Stimulated activated CD4-positive, alpha-beta T cell treated with anti-CD3 and anti-CD28 coated beads, TNF-alpha, amount 100 ng/mL, for 1 hour (primary cell): ENCODE measurements around the gene PPP3CB.
A peak's percentile ranks its signal among the peaks of the same experiment; 100 is the strongest.

Experiments
- DNase-seq, 3 donors: peaks; one replicate each; pipeline ENCODE4 v3.0.0-alpha.2; 2020; ENCODE audit warnings: low read depth in 3 of 3, low spot score in 1 of 3

PPP3CB gene

DNA sequence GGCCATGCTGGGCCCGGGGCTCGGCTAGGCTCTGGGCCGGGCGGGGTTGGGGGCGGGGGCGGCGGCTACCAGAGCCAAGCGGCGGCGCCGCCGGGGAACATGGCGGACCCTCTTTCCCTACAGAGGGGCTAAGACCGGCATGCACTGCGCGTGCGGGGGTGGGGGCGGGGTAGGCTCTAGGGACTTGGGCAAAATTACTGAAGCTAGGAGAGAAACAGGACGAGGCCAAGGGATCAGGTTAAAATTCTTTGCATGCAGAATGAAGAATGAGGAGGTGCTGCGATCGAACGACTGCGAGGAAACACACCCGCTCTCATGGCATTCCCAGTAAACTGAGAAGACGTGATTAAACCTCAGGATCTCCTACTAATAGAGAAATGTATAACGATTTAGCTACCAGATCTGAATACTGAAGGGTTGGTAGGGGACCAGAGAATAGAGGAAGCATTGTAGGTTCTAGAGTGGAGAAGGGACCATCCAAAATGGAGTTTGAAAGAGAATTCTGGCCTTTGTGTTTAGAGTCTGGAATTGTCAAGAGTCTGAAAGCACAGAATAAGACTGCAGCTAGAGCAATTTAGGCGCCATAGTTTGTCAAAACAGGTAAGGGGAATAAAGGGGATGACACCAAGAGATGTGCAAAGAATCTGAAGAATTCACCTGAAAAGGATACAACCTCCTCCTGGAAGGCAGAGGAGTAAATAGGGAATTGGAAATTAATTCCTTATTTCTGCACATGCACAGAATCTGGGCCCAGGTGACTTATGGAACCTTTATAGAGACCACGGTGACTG, at the start of gene PPP3CB:
Gene PPP3CB (minus strand): TSS at position 141 of the 791 bp plus-strand sequence. CDS start 135 bp downstream, at position 6.
- peak; percentile 73 to 82 (median 75) for DNase-seq

DNA sequence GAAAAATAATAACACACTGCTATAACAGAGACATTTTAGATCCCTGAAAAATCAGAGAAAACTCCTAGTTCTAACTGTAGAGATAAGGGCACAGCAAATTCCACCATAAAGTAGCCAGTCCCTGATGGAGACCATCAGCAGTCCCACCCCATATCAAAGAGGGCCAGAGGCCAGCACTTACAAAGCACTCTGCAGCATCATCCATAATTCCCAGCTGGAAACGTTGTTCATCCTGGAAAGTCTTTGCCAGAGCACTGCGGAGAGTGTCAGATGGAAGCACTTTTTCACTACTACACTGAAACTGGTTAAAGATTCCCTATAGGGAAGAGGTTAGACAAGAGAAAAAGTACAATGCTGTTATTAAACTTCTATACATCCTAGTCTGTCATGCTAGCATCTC, 49.5 kb upstream of the PPP3CB start:
- no peak for DNase-seq

DNA sequence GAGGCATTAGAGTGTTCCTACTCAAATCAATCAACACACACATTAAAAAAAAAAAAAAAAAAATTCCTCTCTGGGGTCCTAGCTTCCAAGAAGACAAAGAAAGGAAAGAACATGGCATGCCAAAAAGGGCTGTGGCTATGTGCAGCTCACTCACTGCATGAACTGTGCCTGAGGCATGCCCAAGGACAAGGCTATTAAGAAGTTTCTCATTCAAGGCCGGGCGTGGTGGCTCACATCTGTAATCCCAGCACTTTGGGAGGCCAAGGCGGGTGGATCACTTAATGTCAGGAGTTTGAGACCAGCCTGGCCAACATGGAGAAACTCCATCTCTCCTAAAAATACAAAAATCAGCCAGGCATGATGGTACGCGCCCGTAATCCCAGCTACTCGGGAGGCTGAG, 41.9 kb upstream of the PPP3CB start:
- DNase-seq, result no peak

GRCh38 chr10:73537288-73537687, 41.5 kb upstream of the PPP3CB start:
- no peak for DNase-seq

- DNase-seq, result no peak
Observed at GRCh38 chr10:73534857-73535256, 39.0 kb upstream of the PPP3CB start.

- DNase-seq, result peak in 2 of 3 donors; percentile 4 to 7
Observed at GRCh38 chr10:73529089-73529832, 33.4 kb upstream of the PPP3CB start.

DNA sequence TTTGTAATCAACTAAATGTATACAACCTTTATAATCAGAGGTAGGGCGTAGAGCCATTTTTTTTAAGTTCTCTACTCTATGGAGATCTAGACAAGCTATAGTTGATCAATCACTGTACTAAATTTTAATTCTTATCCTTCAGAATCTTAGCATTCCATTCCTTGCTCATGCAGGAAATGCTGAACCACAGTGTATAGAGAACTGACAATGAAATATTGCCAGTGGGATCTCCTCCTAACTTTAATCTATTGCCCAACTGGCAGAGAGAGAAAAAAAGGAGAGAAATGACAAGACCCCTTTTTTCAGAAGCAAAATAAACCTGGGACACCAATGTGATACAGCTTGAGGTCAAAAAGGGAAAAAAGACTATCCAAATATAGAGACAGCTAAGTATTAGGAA, 26.4 kb upstream of the PPP3CB start:
- no peak for DNase-seq

- no peak for DNase-seq
Observed at GRCh38 chr10:73519336-73519735, 23.5 kb upstream of the PPP3CB start.

- DNase-seq, result no peak
Observed at GRCh38 chr10:73517166-73517888, 21.5 kb upstream of the PPP3CB start.

DNA sequence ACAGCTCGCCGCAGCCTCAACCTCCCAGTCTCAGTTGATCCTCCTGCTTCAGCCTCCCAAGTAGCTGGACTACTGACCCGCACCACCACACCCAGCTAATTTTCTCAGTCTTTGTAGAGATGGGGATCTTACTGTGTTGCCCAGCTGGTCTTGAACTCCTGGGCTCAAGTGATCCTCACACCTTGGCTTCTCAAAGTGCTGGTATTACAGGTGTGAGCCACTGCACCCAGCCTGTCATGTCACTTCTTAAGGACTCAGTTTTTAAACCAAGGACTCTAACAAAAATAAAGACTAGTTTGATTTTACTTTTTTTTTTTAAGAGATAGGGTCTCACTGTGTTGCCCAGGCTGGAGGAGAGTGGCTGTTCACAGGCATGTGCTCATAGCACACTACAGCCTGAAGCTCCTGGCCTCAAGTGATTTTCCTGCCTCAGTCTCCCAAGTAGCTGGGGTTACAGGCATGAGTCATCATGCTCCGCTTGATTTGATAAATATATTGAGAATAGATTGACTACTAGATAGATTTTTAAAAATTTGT, 16.5 kb upstream of the PPP3CB start:
- no peak for DNase-seq

DNA sequence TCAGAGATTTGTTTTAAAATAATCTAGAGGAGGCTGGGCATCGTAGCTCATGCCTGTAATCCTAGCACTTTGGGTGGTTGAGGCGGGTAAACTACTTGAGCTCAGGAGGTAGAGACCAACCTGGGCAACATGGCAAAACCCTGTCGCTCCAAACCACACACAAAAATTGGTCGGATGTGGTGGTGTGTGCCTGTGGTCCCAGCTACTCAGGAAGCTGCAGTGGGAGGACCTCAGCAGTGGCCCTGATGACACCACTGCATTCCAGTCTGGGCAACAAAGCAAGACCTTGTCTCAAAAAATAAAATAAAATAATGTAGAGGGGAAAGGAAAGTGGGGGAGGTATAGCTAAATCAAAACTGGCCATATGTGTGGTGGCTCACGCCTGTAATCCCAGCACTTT, 13.9 kb upstream of the PPP3CB start:
- DNase-seq, result no peak

DNA sequence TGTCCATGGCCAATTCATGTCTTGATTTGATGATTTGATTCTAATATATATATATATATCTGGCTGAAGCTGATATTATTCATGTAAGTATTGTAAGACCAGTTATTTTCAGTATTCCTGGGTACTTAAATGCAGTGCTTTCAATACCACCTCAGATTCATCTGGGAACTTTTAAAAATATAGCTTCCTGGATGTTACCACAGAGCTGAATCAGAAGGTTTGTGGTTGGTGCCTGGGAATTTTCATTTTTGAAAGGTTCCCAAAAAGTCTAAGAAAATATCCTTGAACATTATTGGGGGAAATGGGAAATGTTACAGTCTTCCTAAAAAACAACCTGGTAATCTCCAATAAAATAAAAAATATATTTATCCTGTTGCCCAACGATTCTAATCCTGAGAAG, 10.7 kb upstream of the PPP3CB start:
- DNase-seq, result no peak

GRCh38 chr10:73506074-73506473, 10.2 kb upstream of the PPP3CB start:
- no peak for DNase-seq

DNA sequence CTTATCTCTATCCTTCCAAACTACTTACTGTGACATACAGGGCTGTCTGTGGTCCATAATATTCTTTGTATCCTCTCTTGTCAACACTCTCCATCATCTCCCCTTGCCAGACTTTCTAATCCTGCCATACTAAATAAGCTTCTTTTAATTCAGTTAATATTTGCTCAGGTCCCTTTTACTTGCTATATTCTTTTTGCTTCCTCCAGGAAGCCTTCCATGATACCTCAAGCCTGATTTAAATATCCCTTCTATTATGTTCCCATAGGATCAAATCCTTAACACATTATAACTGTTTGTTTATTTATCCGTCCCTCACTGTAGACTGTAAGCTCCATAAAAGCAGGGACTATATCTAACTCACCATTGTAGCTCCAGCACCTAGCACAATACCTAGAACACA, 7.2 kb upstream of the PPP3CB start:
- no peak for DNase-seq

DNA sequence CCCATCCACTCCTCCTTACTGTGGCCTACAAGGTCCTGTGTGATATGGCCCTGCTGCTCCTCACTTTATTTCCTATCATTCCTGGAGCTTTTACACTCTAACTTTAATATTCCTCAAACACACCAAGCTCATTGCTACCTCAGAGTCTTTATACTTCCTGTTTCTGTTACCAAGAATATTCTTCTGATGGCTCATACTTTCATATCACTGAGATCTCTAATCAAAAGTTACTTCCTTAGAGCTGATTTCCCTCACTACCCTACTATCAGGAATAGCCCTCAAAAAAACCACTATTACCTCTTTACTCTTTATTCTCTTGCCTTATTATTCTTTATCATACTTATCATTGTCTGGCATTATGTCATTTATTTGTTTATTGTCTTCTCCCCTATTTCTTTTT, 5.8 kb upstream of the PPP3CB start:
- DNase-seq, result no peak

DNA sequence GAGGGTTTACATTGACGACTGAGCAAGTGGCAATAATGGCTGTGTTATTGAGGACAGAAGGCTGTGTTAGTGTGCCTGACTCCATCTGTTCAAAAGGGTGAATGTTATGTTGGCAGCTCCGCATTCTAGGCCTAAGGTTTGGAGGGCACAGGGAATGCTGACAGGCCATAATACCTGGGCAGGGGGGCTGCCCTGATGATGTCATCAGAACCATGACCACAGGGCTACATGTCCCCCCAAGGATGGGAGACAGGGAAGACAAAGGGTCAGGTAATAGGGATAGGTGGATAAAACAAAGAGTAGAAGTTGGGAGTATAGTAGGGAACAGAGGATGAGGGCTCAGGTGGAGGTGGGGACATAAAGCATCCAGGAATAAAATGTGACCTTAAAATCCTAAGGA, 1.8 kb upstream of the PPP3CB start:
- no peak for DNase-seq

DNA sequence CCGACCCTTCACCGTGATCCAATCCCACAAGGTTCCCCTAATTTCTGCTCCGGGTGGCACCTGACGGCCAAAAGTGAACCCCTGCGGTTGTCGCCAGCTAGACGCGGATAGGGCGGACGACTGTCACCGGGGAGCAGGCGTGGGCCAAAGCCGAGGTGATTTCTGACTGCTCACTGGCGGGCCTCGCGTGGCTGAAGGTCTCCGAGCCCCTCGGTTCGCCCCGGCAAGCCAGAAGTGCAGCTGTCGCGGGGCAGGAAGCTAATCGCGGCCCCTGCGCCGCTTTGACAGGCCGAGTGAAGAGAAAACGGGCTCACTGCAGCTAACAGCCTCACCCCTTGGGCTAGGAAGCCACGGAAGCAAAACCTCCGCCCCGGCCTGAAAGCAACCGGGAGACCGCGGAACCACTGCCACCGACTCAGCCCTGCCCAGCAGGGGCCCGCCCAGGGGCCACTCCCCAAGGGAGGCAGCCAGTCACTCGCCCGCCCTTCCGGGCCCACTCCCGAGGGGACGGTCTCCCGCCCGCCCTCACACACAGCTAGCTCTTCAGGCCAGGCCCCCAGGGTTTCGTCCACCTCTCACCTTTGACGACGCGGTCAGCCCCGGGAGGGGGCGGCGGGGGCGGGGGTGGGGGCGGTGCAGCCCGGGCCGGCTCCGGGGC, 469 bp downstream of the PPP3CB start:
- peak; percentile 65 to 70 (median 69) for DNase-seq

GRCh38 chr10:73494877-73495225, 973 bp downstream of the PPP3CB start:
- no peak for DNase-seq

DNA sequence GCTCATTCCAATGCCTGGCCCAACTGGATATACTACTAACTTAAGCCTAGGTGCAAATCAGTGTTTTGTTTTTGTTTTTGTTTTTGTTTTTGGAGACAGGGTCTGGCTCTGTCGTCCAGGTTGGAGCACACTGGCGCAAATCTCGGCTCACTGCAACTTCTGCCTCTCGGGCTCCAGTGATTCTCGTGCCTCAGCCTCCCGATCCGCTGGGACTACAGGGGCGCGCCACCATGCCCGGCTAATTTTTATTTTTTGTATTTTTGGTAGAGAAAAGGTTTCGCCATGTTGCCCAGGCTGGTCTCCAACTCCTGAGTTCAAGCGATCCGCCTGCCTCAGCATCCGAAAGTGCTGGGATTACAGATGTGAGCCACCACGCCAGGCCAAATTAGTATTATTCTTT, 1.6 kb downstream of the PPP3CB start:
- no peak for DNase-seq

GRCh38 chr10:73493781-73494180, 2.0 kb downstream of the PPP3CB start:
- no peak for DNase-seq

GRCh38 chr10:73486601-73487000, 9.2 kb downstream of the PPP3CB start:
- no peak for DNase-seq
